ENCODE data around the gene UXS1. TPM values are rescaled to one million over a fixed set of nuclear protein-coding genes. Genes with fewer than 3 reads are reported as not detected.

Gene UXS1
- total RNA-seq, 4 donors from 2014 or later: 32.2 to 94.2 (median 36.0) TPM

- Histone ChIP-seq H3K4me1 (no peaks in the 10 kb centered on the region), H3K27ac (no peak overlapping the region), H3K27me3 (no peaks in the 10 kb centered on the region), H3K9me3 (no peaks in the 10 kb centered on the region), H3K4me3 (replicated peaks in 1 of 3) (no peak overlapping the region), H3K36me3 (peaks cover 2 to 21% of the 10 kb centered on the region in 2 donors)
- TF ChIP-seq POLR2A (IDR thresholded peaks at IDR 0.05): no peak
- TF ChIP-seq CTCF (IDR thresholded peaks at IDR 0.05): no peak
- 82 to 84% methylated on average over 9 to 12 of the region's 12 CpGs for WGBS, 2 donors
- intact Hi-C loops (cut with DNase I): loop anchor here (10.0 kb wide), 3 partner anchors 168 to 478 kb away; no protein-coding TSS in a partner anchor
- DNase-seq: no peak
These were observed 87.2 kb downstream of the UXS1 start for GRCh38 chr2:106106622-106107508.

- no peak overlapping the region for H3K27ac ChIP-seq
- no peak for TF ChIP-seq POLR2A (IDR thresholded peaks at IDR 0.05)
- TF ChIP-seq CTCF (IDR thresholded peaks at IDR 0.05): no peak
- intact Hi-C loops (cut with DNase I): loop anchor here (10.0 kb wide), 3 partner anchors 169 to 479 kb away; no protein-coding TSS in a partner anchor
- H3K36me3 ChIP-seq: peaks cover 1 to 6% of the 10 kb centered on the region in 2 donors
- H3K4me3 ChIP-seq (replicated peaks in 1 of 3): no peak overlapping the region
- H3K27me3 ChIP-seq: no peaks in the 10 kb centered on the region
- no peaks in the 10 kb centered on the region for H3K4me1 ChIP-seq
- WGBS, 2 donors: 83% methylated on average over 14 to 16 of the region's 16 CpGs
- no peaks in the 10 kb centered on the region for H3K9me3 ChIP-seq
- no peak for DNase-seq
These were observed 88.8 kb downstream of the UXS1 start for GRCh38 chr2:106105151-106105922.

GRCh38 chr2:106104332-106105062 is 89.6 kb downstream of the UXS1 start:
- 52 to 59% methylated on average over 16 of the region's 16 CpGs for WGBS, 2 donors
- peak; percentile 60 to 63 for DNase-seq
- TF ChIP-seq POLR2A (IDR thresholded peaks at IDR 0.05) (no peak), CTCF (IDR thresholded peaks at IDR 0.05) (peak; percentile 86 to 94 (median 91))
- no peak overlapping the region for H3K4me3 ChIP-seq (replicated peaks in 1 of 3)
- no peaks in the 10 kb centered on the region for H3K4me1 ChIP-seq
- H3K9me3 ChIP-seq: no peaks in the 10 kb centered on the region
- no peaks in the 10 kb centered on the region for H3K27me3 ChIP-seq
- intact Hi-C loops (cut with DNase I): loop anchor here (10.0 kb wide), 3 partner anchors 170 to 480 kb away; no protein-coding TSS in a partner anchor
- H3K36me3 ChIP-seq: peaks cover 0 to 3% of the 10 kb centered on the region in 2 donors
- no peak overlapping the region for H3K27ac ChIP-seq

GRCh38 chr2:106099691-106100090 is 94.4 kb downstream of the UXS1 start:
- Histone ChIP-seq H3K27ac (no peak overlapping the region), H3K27me3 (no peaks in the 10 kb centered on the region), H3K9me3 (no peaks in the 10 kb centered on the region), H3K36me3 (peaks cover 0 to 3% of the 10 kb centered on the region in 2 donors), H3K4me3 (replicated peaks in 1 of 3) (no peak overlapping the region), H3K4me1 (no peaks in the 10 kb centered on the region)
- intact Hi-C loops (cut with DNase I): loop anchor here (10.0 kb wide), 3 partner anchors 175 to 485 kb away; no protein-coding TSS in a partner anchor
- TF ChIP-seq CTCF (IDR thresholded peaks at IDR 0.05) (no peak), POLR2A (IDR thresholded peaks at IDR 0.05) (no peak)
- 81 to 89% methylated on average over 5 of the region's 5 CpGs for WGBS, 2 donors
- DNase-seq: no peak
